H1 (cell line): ENCODE results near the gene PCID2. TPM values are rescaled to one million over a fixed set of nuclear protein-coding genes. Genes with fewer than 3 reads are reported as not detected.

ENCODE experiments used
- CTCF ChIA-PET: fragments of 300-600 bp; sonication (Branson Sonifier 250); formaldehyde crosslinking; loops from one replicate; lab custom pipeline; 2021; ENCODE audit not compliant: partially characterized antibody; lab: Charles Lee
- POLR2A ChIA-PET: fragments of 300-600 bp; sonication (Branson Sonifier 250); formaldehyde crosslinking; loops from one replicate; lab custom pipeline; 2021; ENCODE audit warnings: inconsistent platforms; ENCODE audit not compliant: partially characterized antibody; lab: Charles Lee
- DNase-seq, 2 experiments: peaks; one replicate each; pipeline versions ENCODE4 v3.0.0 to v3.0.0-alpha.2; 2010 to 2022; ENCODE audit warnings: low spot score in 2 of 2, low read depth in 1 of 2, mixed read lengths in 1 of 2
- FAIRE-seq: peaks from 2 replicates; lab custom pipeline; 2011; peaks lifted over from hg19 to GRCh38; lab: Jason Lieb, UNC
- H2AFZ ChIP-seq: 2 replicates; pipeline ENCODE4 v1.8.1; 2012; ENCODE audit warnings: low read length, inconsistent platforms
- H2AK5ac ChIP-seq: 2 replicates; pipeline ENCODE4 v1.6.1; 2013; ENCODE audit warnings: low read depth, low read length
- H2BK120ac ChIP-seq: replicated peaks from 2 replicates; pipeline ENCODE3; 2013; ENCODE audit warnings: low read depth, low read length, inconsistent platforms
- H2BK12ac ChIP-seq: 2 replicates; pipeline ENCODE4 v1.6.1; 2013; ENCODE audit warnings: low read depth, low read length
- H2BK15ac ChIP-seq: 2 replicates; pipeline ENCODE4 v1.6.1; 2013; ENCODE audit warnings: low read length
- H2BK20ac ChIP-seq: 2 replicates; pipeline ENCODE4 v1.6.1; 2013; ENCODE audit warnings: low read length
- H2BK5ac ChIP-seq: 2 replicates; pipeline ENCODE4 v1.6.1; 2013; ENCODE audit warnings: low read depth, low read length
- H3K14ac ChIP-seq: 2 replicates; pipeline ENCODE4 v1.6.1; 2013; ENCODE audit warnings: inconsistent platforms; ENCODE audit not compliant: insufficient read length
- H3K18ac ChIP-seq: 2 replicates; pipeline ENCODE4 v1.6.1; 2013; ENCODE audit warnings: low read length; ENCODE audit errors: extremely low read depth
- H3K23ac ChIP-seq: 2 replicates; pipeline ENCODE4 v1.6.1; 2013; ENCODE audit warnings: inconsistent platforms; ENCODE audit not compliant: insufficient read length
- H3K23me2 ChIP-seq: 2 replicates; pipeline ENCODE4 v1.6.1; 2013; ENCODE audit warnings: low read depth, low read length
- H3K27ac ChIP-seq: 2 replicates; pipeline ENCODE4 v1.6.1; 2011; ENCODE audit warnings: low read depth, low read length, inconsistent platforms
- H3K27me3 ChIP-seq, 4 experiments: replicated peaks in 1 of 4; 1 replicate in 1 of 4; 2 replicates in 3 of 4; pipeline versions ENCODE4 v1.6.1 to v1.8.1; 2011 to 2013; ENCODE audit warnings: low read length in 3 of 4, mild to moderate bottlenecking in 3 of 4, inconsistent platforms in 2 of 4, mixed read lengths in 2 of 4, moderate library complexity in 1 of 4; ENCODE audit not compliant: control insufficient read depth in 3 of 4, insufficient read depth in 3 of 4; ENCODE audit errors: extremely low read depth in 1 of 4
- H3K36me3 ChIP-seq, 4 experiments: 2 replicates each; pipeline versions ENCODE4 v1.6.1 to v1.8.1; 2011 to 2013; ENCODE audit warnings: mild to moderate bottlenecking in 4 of 4, low read length in 3 of 4, moderate library complexity in 2 of 4, control low read depth in 1 of 4, inconsistent platforms in 1 of 4; ENCODE audit not compliant: insufficient read depth in 4 of 4, control insufficient read depth in 2 of 4
- H3K4ac ChIP-seq: replicated peaks from 2 replicates; pipeline ENCODE3; 2013; ENCODE audit warnings: low read length, low read depth, mixed read lengths, inconsistent platforms; ENCODE audit not compliant: insufficient read length
- H3K4me1 ChIP-seq, 4 experiments: replicated peaks in 1 of 4; 1 replicate in 1 of 4; 2 replicates in 3 of 4; pipeline versions ENCODE4 v1.6.1 to v1.8.1; 2011 to 2013; ENCODE audit warnings: low read length in 3 of 4, inconsistent platforms in 2 of 4, mixed read lengths in 1 of 4; ENCODE audit not compliant: insufficient read depth in 4 of 4, control insufficient read depth in 3 of 4
- H3K4me2 ChIP-seq, 2 experiments: 2 replicates each; pipeline versions ENCODE4 v1.6.1 to v1.8.1; 2011 to 2013; ENCODE audit warnings: low read depth in 2 of 2, low read length in 2 of 2, control low read depth in 1 of 2, inconsistent platforms in 1 of 2, mild to moderate bottlenecking in 1 of 2; ENCODE audit not compliant: insufficient read depth in 1 of 2
- H3K4me3 ChIP-seq, 4 experiments: fragments of 200-600, 300-600 bp in 1 of 4; sonication (generic), shearing (Covaris generic), sonication (Bioruptor Twin) in 1 of 4; 2 replicates each; pipeline versions ENCODE4 v1.5.1 to v1.8.1; 2011 to 2016; ENCODE audit warnings: low read length in 4 of 4, low read depth in 3 of 4, control low read depth in 2 of 4, inconsistent platforms in 2 of 4, mild to moderate bottlenecking in 2 of 4, mixed read lengths in 1 of 4, moderate library complexity in 1 of 4; ENCODE audit not compliant: insufficient read depth in 2 of 4; ENCODE audit errors: extremely low read depth in 1 of 4
- H3K56ac ChIP-seq: replicated peaks from 2 replicates; pipeline ENCODE3; 2013; ENCODE audit warnings: low read depth, mild to moderate bottlenecking, mixed read lengths, low read length, inconsistent platforms; ENCODE audit not compliant: insufficient read length
- H3K79me1 ChIP-seq: 2 replicates; pipeline ENCODE4 v1.6.1; 2013; ENCODE audit warnings: low read depth, low read length, control low read depth
- H3K79me2 ChIP-seq, 2 experiments: 2 replicates each; pipeline versions ENCODE4 v1.6.1 to v1.8.1; 2012 to 2013; ENCODE audit warnings: low read length in 2 of 2, mild to moderate bottlenecking in 2 of 2, inconsistent platforms in 1 of 2; ENCODE audit not compliant: insufficient read depth in 2 of 2, control insufficient read depth in 1 of 2
- H3K9ac ChIP-seq, 4 experiments: replicated peaks in 1 of 4; 1 replicate in 1 of 4; 2 replicates in 3 of 4; pipeline versions ENCODE4 v1.6.1 to v1.8.1; 2011 to 2013; ENCODE audit warnings: low read depth in 3 of 4, low read length in 3 of 4, control low read depth in 2 of 4, mild to moderate bottlenecking in 2 of 4, moderate library complexity in 2 of 4, inconsistent platforms in 1 of 4; ENCODE audit errors: extremely low read depth in 1 of 4
- H3K9me3 ChIP-seq, 2 experiments: 2 replicates each; pipeline versions ENCODE4 v1.6.1 to v1.8.1; 2012 to 2013; ENCODE audit warnings: mild to moderate bottlenecking in 2 of 2, moderate library complexity in 2 of 2, control low read depth in 1 of 2, inconsistent platforms in 1 of 2, low read depth in 1 of 2, low read length in 1 of 2, mixed read lengths in 1 of 2; ENCODE audit not compliant: insufficient read depth in 2 of 2
- H4K20me1 ChIP-seq, 2 experiments: replicated peaks in 1 of 2; 2 replicates each; pipeline versions ENCODE3 to v1.8.1; 2011 to 2013; ENCODE audit warnings: inconsistent platforms in 2 of 2, low read length in 2 of 2, mild to moderate bottlenecking in 1 of 2; ENCODE audit not compliant: insufficient read depth in 2 of 2, control insufficient read depth in 1 of 2
- H4K5ac ChIP-seq: 2 replicates; pipeline ENCODE4 v1.6.1; 2013; ENCODE audit warnings: low read length, low read depth, mixed read lengths, inconsistent platforms; ENCODE audit not compliant: insufficient read length
- H4K8ac ChIP-seq: 2 replicates; pipeline ENCODE4 v1.8.0; 2013; ENCODE audit warnings: mild to moderate bottlenecking, moderate library complexity, low read length, inconsistent platforms; ENCODE audit not compliant: insufficient read depth; ENCODE audit errors: extremely low read depth
- H4K91ac ChIP-seq: replicated peaks from 2 replicates; pipeline ENCODE3; 2013; ENCODE audit warnings: low read length, mixed read lengths, inconsistent platforms; ENCODE audit not compliant: insufficient read length
- BRCA1 ChIP-seq: IDR thresholded peaks from 2 replicates; pipeline ENCODE4 v1.6.1; 2012; ENCODE audit warnings: low read depth, low read length, improper control_type of control experiment
- CBX8 ChIP-seq: fragments of 300-800, 300-1000 bp; sonication (generic); IDR thresholded peaks from 2 replicates; pipeline ENCODE4 v1.7.1; 2016; ENCODE audit warnings: low read depth, low read length, borderline replicate concordance
- CHD1 ChIP-seq: IDR thresholded peaks from 2 replicates; pipeline ENCODE4 v1.6.1; 2012; ENCODE audit warnings: low read depth, low read length, improper control_type of control experiment
- GABPA ChIP-seq: IDR thresholded peaks from 2 replicates; pipeline ENCODE4 v1.6.1; 2011; ENCODE audit warnings: mild to moderate bottlenecking, low read length, moderate library complexity, borderline replicate concordance; ENCODE audit not compliant: insufficient read depth
- RXRA ChIP-seq: IDR thresholded peaks from 2 replicates; pipeline ENCODE4 v1.6.1; 2011; ENCODE audit warnings: low read depth, mild to moderate bottlenecking, low read length, moderate library complexity; ENCODE audit not compliant: insufficient read depth
- SP1 ChIP-seq: IDR thresholded peaks from 2 replicates; pipeline ENCODE4 v1.6.1; 2011; ENCODE audit warnings: low read depth, low read length
- SRF ChIP-seq: IDR thresholded peaks from 2 replicates; pipeline ENCODE4 v1.6.1; 2011; ENCODE audit warnings: mild to moderate bottlenecking, low read depth, low read length, moderate library complexity
- TAF7 ChIP-seq: optimal IDR thresholded peaks from 2 replicates; pipeline ENCODE3; 2011; ENCODE audit warnings: low read depth, mild to moderate bottlenecking, inconsistent platforms, low read length, moderate library complexity, borderline replicate concordance
- WGBS, 2 experiments: shearing (Covaris generic) in 1 of 2; methylation state at CpG; one replicate each; pipeline versions ENCODE4 v1.1.6 to v1.1.7; 2013 to 2015; ENCODE audit warnings: low lambda C conversion rate in 2 of 2, mixed read lengths in 2 of 2, inconsistent platforms in 1 of 2, low coverage in 1 of 2, missing lambda C conversion rate in 1 of 2; ENCODE audit not compliant: insufficient replicate concordance in 2 of 2, insufficient coverage in 1 of 2, insufficient read length in 1 of 2; ENCODE audit errors: extremely low coverage in 1 of 2, missing lambda C conversion rate in 1 of 2; 5-methylcytosine and 5-hydroxymethylcytosine counted together
- polyA plus RNA-seq, 7 experiments: library from polyadenylated mRNA; depleted of rRNA in 3 of 7; stranded (reverse) in 5 of 7; unstranded in 2 of 7; fragments of >200 nt in 5 of 7; fragments of 200-250 nt in 2 of 7; gene quantifications; 1 replicate in 5 of 7; 2 replicates in 1 of 7; 4 replicates in 1 of 7; pipeline versions ENCODE4 v1.2.1 to v1.2.3, GENCODE V29; 2011 to 2013; ENCODE audit warnings: missing spikeins in 2 of 7, mixed read lengths in 2 of 7
- total RNA-seq: library from RNA; stranded (reverse); fragmentation: NEBNext Ultra II Directional; extraction: Animal tissue kit (Norgen Biotek cat#: 25700); gene quantifications from 2 replicates; pipeline ENCODE4 v1.2.1, GENCODE V29; 2021

PCID2 gene
- total and polyA plus RNA-seq, 2 of the 8 experiments (the other 6 are each of a cell fraction or from before 2014, with no cell fraction given): 72.4 to 72.8 TPM

- WGBS, 2 experiments: 88% methylated on average over 9 of the region's 9 CpGs; no CpG with 5 or more reads in 1 of the 2 experiments
- H3K36me3 ChIP-seq: peaks cover 33 to 75% (median 59%) of the 10 kb centered on the region in 4 experiments
- CTCF ChIA-PET: interaction anchor here (0.6 to 1.4 kb wide), 4 partner anchors 10 to 154 kb away, joined by 3 to 6 read pairs (median 3); no protein-coding TSS in a partner anchor
These were observed 11.3 kb downstream of the PCID2 start for GRCh38 chr13:113196970-113197737.

More at GRCh38 chr13:113196970-113197737, 11.3 kb downstream of the PCID2 start:
- Histone ChIP-seq H3K79me2 (peaks cover 0 to 32% of the 10 kb centered on the region in 2 experiments; a peak in 3 of 4 replicates), H3K4me3 (no peak overlapping the region), H3K18ac (no peak overlapping the region), H2BK20ac (no peak overlapping the region), H3K27me3 (no peaks in the 10 kb centered on the region), H4K20me1 (peaks cover 0 to 16% of the 10 kb centered on the region in 2 experiments), H2AK5ac (no peak overlapping the region), H2BK120ac (no peak overlapping the region), H3K4ac (no peak overlapping the region), H3K9me3 (no peaks in the 10 kb centered on the region), H3K56ac (no peak overlapping the region), H3K23me2 (no peaks in the 10 kb centered on the region), H3K4me2 (no peak overlapping the region), H4K8ac (no peak overlapping the region), H4K5ac (no peak overlapping the region), H2BK5ac (no peak overlapping the region), H2BK12ac (no peak overlapping the region), H3K79me1 (peaks cover 7% of the 10 kb centered on the region), H3K4me1 (no peaks in the 10 kb centered on the region), H4K91ac (no peak overlapping the region), H3K14ac (no peak overlapping the region), H2BK15ac (no peak overlapping the region), H2AFZ (no peak overlapping the region), H3K9ac (no peak overlapping the region), H3K23ac (no peak overlapping the region), H3K27ac (no peak overlapping the region)
- TF ChIP-seq GABPA (no peak), TAF7 (no peak), SP1 (no peak), RXRA (no peak), BRCA1 (no peak), SRF (no peak), CBX8 (no peak), CHD1 (no peak)
- DNase-seq (no peak), FAIRE-seq (no peak)
- POLR2A ChIA-PET: interaction anchor here (1.1 to 3.5 kb wide), 2 partner anchors 12 to 14 kb away, joined by 3 to 18 read pairs; partner anchors contain the start of genes CUL4A and PCID2
